ENCODE data around the gene TAOK1. TPM values are rescaled to one million over a fixed set of nuclear protein-coding genes. Genes with fewer than 3 reads are reported as not detected.

The TAOK1 gene
- total and polyA plus RNA-seq, 10 of the 15 experiments (the other 5 are each of a cell fraction or from before 2014, with no cell fraction given): 2.0 to 27.1 (median 11.8) TPM

GRCh38 chr17:29588562-29589411 is 198.6 kb downstream of the TAOK1 start (continued):
- no peak for TF ChIP-seq CHD4 (IDR thresholded peaks at IDR 0.05)
- no peak for TF ChIP-seq RB1 (IDR thresholded peaks at IDR 0.05; ENCODE audit: borderline replicate concordance)
- 0 out of 2 replicates have a peak, but pooled peaks have one; percentile 16 for TF ChIP-seq NR2F1 (conservative IDR thresholded peaks at IDR 0.05)
- TF ChIP-seq MXI1 (IDR thresholded peaks at IDR 0.05; ENCODE audit: low read depth, low read length): no peak
- TF ChIP-seq RFX5 (IDR thresholded peaks at IDR 0.05; ENCODE audit: low read depth, low read length): no peak
- no peak for TF ChIP-seq MTA2 (IDR thresholded peaks at IDR 0.05; ENCODE audit: low read depth)
- TF ChIP-seq ZNF24 (IDR thresholded peaks at IDR 0.05): no peak
- no peak for TF ChIP-seq MAX (IDR thresholded peaks at IDR 0.05; ENCODE audit: low read depth, low read length)
- TF ChIP-seq RUNX3 (IDR thresholded peaks at IDR 0.05; ENCODE audit: low read length): peak; percentile 43; the same call in 1 of the 2 replicates
- TF ChIP-seq POLR2AphosphoS5 (IDR thresholded peaks at IDR 0.05; ENCODE audit: low read length): no peak
- TF ChIP-seq PKNOX1 (IDR thresholded peaks at IDR 0.05): no peak
- TF ChIP-seq ZSCAN29 (IDR thresholded peaks at IDR 0.05): no peak
- no peak for TF ChIP-seq TBL1XR1 (IDR thresholded peaks at IDR 0.05; ENCODE audit: low read depth, low read length)
- no peak for TF ChIP-seq RCOR1 (conservative IDR thresholded peaks at IDR 0.05; ENCODE audit: low read depth, low read length)
- TF ChIP-seq ZNF274 (IDR thresholded peaks at IDR 0.05; ENCODE audit: insufficient read depth, insufficient read length): no peak
- TF ChIP-seq IKZF1 (conservative IDR thresholded peaks at IDR 0.05): peak; percentile 42
- TF ChIP-seq SMC3 (IDR thresholded peaks at IDR 0.05; ENCODE audit: borderline replicate concordance, low read length): no peak
- TF ChIP-seq IRF5 (IDR thresholded peaks at IDR 0.05; ENCODE audit: borderline replicate concordance): no peak
- TF ChIP-seq CREB1 (IDR thresholded peaks at IDR 0.05; ENCODE audit: low read depth): no peak
- no peak for TF ChIP-seq MTA3 (IDR thresholded peaks at IDR 0.05; ENCODE audit: borderline replicate concordance, low read length)
- TF ChIP-seq ZBTB4 (CRISPR knock-in tag; IDR thresholded peaks at IDR 0.05): no peak
- no peak for TF ChIP-seq ZBTB40 (IDR thresholded peaks at IDR 0.05; ENCODE audit: borderline replicate concordance)

All from GM12878 (cell line).